ENCODE results near the gene ZNF562. TPM values are rescaled to one million over a fixed set of nuclear protein-coding genes. Genes with fewer than 3 reads are reported as not detected.

Gene ZNF562
- total and polyA plus RNA-seq, 2 donors (not counting 3 experiments of a cell fraction or from before 2014, with no cell fraction given), result 6.3 to 27.0 TPM

GRCh38 chr19:9709305-9709704, 34.4 kb upstream of the ZNF562 start:
- DNase-seq (ENCODE audit: low read depth, low spot score) (no peak), FAIRE-seq (no peak)
- Histone ChIP-seq H3K79me2 (ENCODE audit: control insufficient read depth, insufficient read depth, low read length) (no peaks in the 10 kb centered on the region), H3K27me3 (ENCODE audit: control insufficient read depth in 2 of 2, insufficient read depth in 2 of 2, low read length in 2 of 2) (no peaks in the 10 kb centered on the region), H3K4me1 (ENCODE audit: control insufficient read depth, extremely low read depth, insufficient read depth, low read length) (no peaks in the 10 kb centered on the region), H3K27ac (ENCODE audit: insufficient read depth, low read depth, low read length) (no peak overlapping the region), H3K9me3 (replicated peaks; ENCODE audit: control insufficient read depth, insufficient read depth, low read length) (no peaks in the 10 kb centered on the region), H2AFZ (ENCODE audit: low read depth, low read length) (no peak overlapping the region), H3K9me1 (replicated peaks; ENCODE audit: control insufficient read depth, extremely low read depth, insufficient read depth, low read length) (no peaks in the 10 kb centered on the region), H3K4me3 (replicated peaks in 1 of 3; ENCODE audit: insufficient read depth in 1 of 3, low read depth in 1 of 3, low read length in 3 of 3) (no peak overlapping the region), H3K4me2 (ENCODE audit: insufficient read depth, low read length) (no peak overlapping the region), H4K20me1 (replicated peaks; ENCODE audit: control insufficient read depth, extremely low read depth, insufficient read depth, low read length) (no peaks in the 10 kb centered on the region), H3K36me3 (ENCODE audit: control insufficient read depth in 2 of 2, extremely low read depth in 1 of 2, insufficient read depth in 2 of 2, low read length in 2 of 2) (no peaks in the 10 kb centered on the region), H3K9ac (replicated peaks; ENCODE audit: extremely low read depth, insufficient read depth, low read length) (no peak overlapping the region)
- dilution Hi-C loops (cut with MboI; ENCODE audit: extremely low pct_ligation_motif_present, low sequenced_read_pairs), result no loop called here
- CTCF ChIA-PET, result no interaction called here
- TF ChIP-seq, protein P1, sequence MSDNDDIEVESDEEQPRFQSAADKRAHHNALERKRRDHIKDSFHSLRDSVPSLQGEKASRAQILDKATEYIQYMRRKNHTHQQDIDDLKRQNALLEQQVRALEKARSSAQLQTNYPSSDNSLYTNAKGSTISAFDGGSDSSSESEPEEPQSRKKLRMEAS (IDR thresholded peaks at IDR 0.05; ENCODE audit: insufficient read depth, insufficient read length), result no peak
- no peak for TF ChIP-seq MYC (IDR thresholded peaks at IDR 0.05; ENCODE audit: low read depth, low read length)
- TF ChIP-seq POLR2A (IDR thresholded peaks at IDR 0.05; ENCODE audit: low read depth, low read length), result no peak
- TF ChIP-seq JUN (IDR thresholded peaks at IDR 0.05; ENCODE audit: borderline replicate concordance, insufficient read depth, insufficient read length, low read depth), result no peak
- TF ChIP-seq EZH2 (IDR thresholded peaks at IDR 0.05; ENCODE audit: borderline replicate concordance, low read depth, low read length, severe bottlenecking), result no peak
- TF ChIP-seq FOS (IDR thresholded peaks at IDR 0.05; ENCODE audit: borderline replicate concordance, insufficient read depth, low read length), result no peak
- TF ChIP-seq, protein P2, sequence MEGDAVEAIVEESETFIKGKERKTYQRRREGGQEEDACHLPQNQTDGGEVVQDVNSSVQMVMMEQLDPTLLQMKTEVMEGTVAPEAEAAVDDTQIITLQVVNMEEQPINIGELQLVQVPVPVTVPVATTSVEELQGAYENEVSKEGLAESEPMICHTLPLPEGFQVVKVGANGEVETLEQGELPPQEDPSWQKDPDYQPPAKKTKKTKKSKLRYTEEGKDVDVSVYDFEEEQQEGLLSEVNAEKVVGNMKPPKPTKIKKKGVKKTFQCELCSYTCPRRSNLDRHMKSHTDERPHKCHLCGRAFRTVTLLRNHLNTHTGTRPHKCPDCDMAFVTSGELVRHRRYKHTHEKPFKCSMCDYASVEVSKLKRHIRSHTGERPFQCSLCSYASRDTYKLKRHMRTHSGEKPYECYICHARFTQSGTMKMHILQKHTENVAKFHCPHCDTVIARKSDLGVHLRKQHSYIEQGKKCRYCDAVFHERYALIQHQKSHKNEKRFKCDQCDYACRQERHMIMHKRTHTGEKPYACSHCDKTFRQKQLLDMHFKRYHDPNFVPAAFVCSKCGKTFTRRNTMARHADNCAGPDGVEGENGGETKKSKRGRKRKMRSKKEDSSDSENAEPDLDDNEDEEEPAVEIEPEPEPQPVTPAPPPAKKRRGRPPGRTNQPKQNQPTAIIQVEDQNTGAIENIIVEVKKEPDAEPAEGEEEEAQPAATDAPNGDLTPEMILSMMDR (IDR thresholded peaks at IDR 0.05; ENCODE audit: extremely low read depth in 1 of 2, insufficient read depth in 1 of 2, low read depth in 1 of 2, low read length in 2 of 2), result no peak
- TF ChIP-seq GATA2 (IDR thresholded peaks at IDR 0.05; ENCODE audit: insufficient read depth, insufficient read length, low read depth, low read length), result no peak
- TF ChIP-seq POLR2AphosphoS5 (IDR thresholded peaks at IDR 0.05; ENCODE audit: insufficient read depth, low read depth, low read length), result no peak
- POLR2A ChIA-PET, result no interaction called here
- no TSS peak for BruUV-seq (replicated peaks)
- intact Hi-C loops (cut with micrococcal nuclease), result no loop called here

All from endothelial cell of umbilical vein (primary cell).